ENCODE measurements around the gene KMT2C. TPM values are rescaled to one million over a fixed set of nuclear protein-coding genes. Genes with fewer than 3 reads are reported as not detected.
"Not testable (repeated sequence)": the region's sequence is repeated elsewhere in the genome, so short reads cannot be mapped to it uniquely, and the experiment has no call there.

The KMT2C gene
- total and polyA plus RNA-seq, 7 donors, result 5.8 to 82.3 (median 45.7) TPM

DNA sequence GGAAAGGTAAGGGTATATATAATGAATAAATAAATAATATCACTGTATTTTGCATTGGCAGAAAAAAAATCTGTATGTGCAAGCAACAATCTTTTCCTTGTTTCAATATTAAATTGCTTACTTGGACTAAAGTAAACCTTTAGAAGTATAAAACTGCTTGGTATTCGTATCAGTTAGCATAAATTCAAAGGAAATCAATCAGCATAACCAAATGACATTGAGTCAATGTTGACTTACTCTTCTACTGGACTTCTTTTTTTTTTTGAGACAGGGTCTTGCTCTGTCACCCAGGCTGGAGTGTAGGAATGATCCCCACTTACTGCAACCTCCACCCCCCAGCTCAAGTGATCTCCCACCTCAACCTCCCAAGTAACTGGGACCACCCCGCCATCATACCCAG, 42.3 kb upstream of the KMT2C start:
- intact Hi-C loops (cut with DNase I), result no loop called here
- Histone ChIP-seq H3K4me3 (no peak overlapping the region), H3K4me1 (no peaks in the 10 kb centered on the region), H3K9me3 (no peaks in the 10 kb centered on the region), H3K27ac (no peak overlapping the region), H3K36me3 (ENCODE audit: insufficient read depth in 1 of 2, low read depth in 1 of 2) (no peaks in the 10 kb centered on the region), H3K27me3 (ENCODE audit: insufficient read depth in 3 of 3, low read length in 2 of 3) (no peaks in the 10 kb centered on the region)
- WGBS, 3 donors, result 90 to 95% (median 92%) methylated on average over 2 of the region's 2 CpGs
- no peak for TF ChIP-seq CTCF (IDR thresholded peaks at IDR 0.05)
- ATAC-seq, result no peak
- DNase-seq, result no peak

DNA sequence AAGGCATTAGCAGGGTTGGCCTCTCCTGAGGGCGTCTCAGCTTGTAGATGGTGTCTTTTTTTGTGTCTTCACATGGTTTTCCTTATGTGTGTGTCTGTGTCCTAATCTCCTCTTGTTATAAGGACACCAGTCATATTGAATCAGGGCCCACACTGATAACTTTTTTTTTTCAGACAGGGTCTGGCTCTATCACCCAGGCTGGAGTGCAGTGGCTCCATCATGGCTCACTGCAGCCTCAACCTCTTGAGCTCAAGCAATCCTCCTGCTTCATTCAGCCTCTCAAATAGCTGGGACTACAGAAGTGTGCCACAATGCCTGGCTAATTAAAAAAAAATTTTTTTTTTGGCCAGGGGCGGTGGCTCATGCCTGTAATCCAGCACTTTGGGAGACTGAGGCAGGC, 41.3 kb upstream of the KMT2C start:
- Histone ChIP-seq H3K4me1 (no peaks in the 10 kb centered on the region), H3K9me3 (no peaks in the 10 kb centered on the region), H3K36me3 (ENCODE audit: insufficient read depth in 1 of 2, low read depth in 1 of 2) (no peaks in the 10 kb centered on the region), H3K27ac (no peak overlapping the region), H3K4me3 (no peak overlapping the region), H3K27me3 (ENCODE audit: insufficient read depth in 3 of 3, low read length in 2 of 3) (no peaks in the 10 kb centered on the region)
- intact Hi-C loops (cut with DNase I), result no loop called here
- 89 to 90% (median 90%) methylated on average over 2 of the region's 2 CpGs for WGBS, 3 donors
- ATAC-seq (no peak), DNase-seq (no peak)
- no peak for TF ChIP-seq CTCF (IDR thresholded peaks at IDR 0.05)

- ATAC-seq (no peak), DNase-seq (no peak)
- Histone ChIP-seq H3K27me3 (ENCODE audit: insufficient read depth in 3 of 3, low read length in 2 of 3) (no peaks in the 10 kb centered on the region), H3K9me3 (no peaks in the 10 kb centered on the region), H3K4me1 (no peaks in the 10 kb centered on the region), H3K36me3 (ENCODE audit: insufficient read depth in 1 of 2, low read depth in 1 of 2) (no peaks in the 10 kb centered on the region), H3K4me3 (no peak overlapping the region), H3K27ac (no peak overlapping the region)
- intact Hi-C loops (cut with DNase I), result no loop called here
- TF ChIP-seq CTCF (IDR thresholded peaks at IDR 0.05), result no peak
- WGBS, 3 donors, result 61 to 66% (median 66%) methylated on average over 3 of the region's 3 CpGs
These were observed 40.7 kb upstream of the KMT2C start for GRCh38 chr7:152476551-152476950.

DNA sequence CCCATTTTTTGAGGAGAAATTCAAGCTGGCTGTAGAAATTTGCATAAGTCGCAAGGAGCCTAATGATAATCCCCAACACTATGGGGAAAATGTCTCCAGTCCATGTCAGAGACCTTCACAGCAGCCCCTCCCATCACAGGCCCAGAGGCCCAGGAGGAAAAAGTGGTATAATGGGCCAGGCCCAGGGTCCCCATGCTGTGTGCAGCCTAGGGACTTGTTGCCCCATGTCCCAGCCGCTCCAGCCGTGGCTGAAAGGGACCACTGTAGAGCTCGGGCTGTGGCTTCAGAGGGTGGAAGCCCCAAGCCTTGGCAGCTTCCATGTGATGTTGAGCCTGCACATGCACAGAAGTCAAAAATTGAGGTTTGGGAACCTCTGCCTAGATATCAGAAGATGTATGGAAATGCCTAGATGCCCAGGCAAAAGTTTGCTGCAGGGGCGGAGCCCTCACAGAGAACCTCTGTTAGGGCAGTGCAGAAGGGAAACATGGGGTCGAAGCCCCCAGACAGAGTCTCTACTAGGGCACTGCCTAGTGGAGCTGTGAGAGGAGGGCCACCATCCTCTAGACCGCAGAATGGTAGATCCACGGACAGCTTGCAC, 35.3 kb upstream of the KMT2C start:
- not testable (repeated sequence) for ATAC-seq

GRCh38 chr7:152470251-152471022, 34.6 kb upstream of the KMT2C start:
- H3K27ac ChIP-seq; H3K4me1 ChIP-seq; ATAC-seq; H3K36me3 ChIP-seq (ENCODE audit: insufficient read depth in 1 of 2, low read depth in 1 of 2); intact Hi-C loops (cut with DNase I); H3K27me3 ChIP-seq (ENCODE audit: insufficient read depth in 3 of 3, low read length in 2 of 3); DNase-seq; H3K4me3 ChIP-seq; H3K9me3 ChIP-seq: not testable (repeated sequence)
- 67 to 81% (median 76%) methylated on average over 7 of the region's 7 CpGs for WGBS, 3 donors

More for the DNA sequence above, 35.3 kb upstream of the KMT2C start:
- H3K4me1 ChIP-seq; intact Hi-C loops (cut with DNase I); DNase-seq; H3K4me3 ChIP-seq; H3K27ac ChIP-seq; H3K36me3 ChIP-seq (ENCODE audit: insufficient read depth in 1 of 2, low read depth in 1 of 2); H3K9me3 ChIP-seq; H3K27me3 ChIP-seq (ENCODE audit: insufficient read depth in 3 of 3, low read length in 2 of 3): not testable (repeated sequence)
- WGBS, 3 donors, result 92 to 98% (median 97%) methylated on average over 8 of the region's 8 CpGs

DNA sequence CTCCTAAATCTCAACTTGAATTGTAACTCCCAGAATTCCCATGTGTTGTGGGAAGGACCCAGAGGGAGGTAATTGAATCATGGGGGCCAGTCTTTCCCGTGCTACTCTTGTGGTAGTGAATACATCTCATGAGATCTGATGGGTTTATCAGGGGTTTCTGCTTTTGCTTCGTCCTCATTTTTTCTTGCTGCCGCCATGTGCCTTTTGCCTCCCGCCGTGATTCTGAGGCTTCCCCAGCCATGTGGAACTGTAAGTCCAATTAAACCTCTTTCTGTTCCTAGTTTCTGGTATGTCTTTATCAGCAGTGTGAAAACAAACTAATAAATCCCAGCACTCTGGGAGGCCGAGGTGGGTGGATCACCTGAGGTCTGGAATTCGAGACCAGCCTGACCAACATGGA, 33.8 kb upstream of the KMT2C start:
- H3K4me3 ChIP-seq; ATAC-seq; H3K36me3 ChIP-seq (ENCODE audit: insufficient read depth in 1 of 2, low read depth in 1 of 2); H3K9me3 ChIP-seq; H3K27ac ChIP-seq; H3K27me3 ChIP-seq (ENCODE audit: insufficient read depth in 3 of 3, low read length in 2 of 3); DNase-seq; H3K4me1 ChIP-seq: not testable (repeated sequence)
- 87 to 93% (median 89%) methylated on average over 7 of the region's 7 CpGs for whole genome bisulfite sequencing, 3 donors
- intact Hi-C loops (cut with DNase I), result loop anchor here (10.0 kb wide), 2 partner anchors 205 to 235 kb away; partner anchors contain the start of gene XRCC2 (in 1 of the 2)
